ENCODE data around the gene HS3ST4. TPM values are rescaled to one million over a fixed set of nuclear protein-coding genes. Genes with fewer than 3 reads are reported as not detected.

Gene HS3ST4
- total and polyA plus RNA-seq, 8 donors: 0.58 to 1.7 (median 0.81) TPM; not detected in 3

DNA sequence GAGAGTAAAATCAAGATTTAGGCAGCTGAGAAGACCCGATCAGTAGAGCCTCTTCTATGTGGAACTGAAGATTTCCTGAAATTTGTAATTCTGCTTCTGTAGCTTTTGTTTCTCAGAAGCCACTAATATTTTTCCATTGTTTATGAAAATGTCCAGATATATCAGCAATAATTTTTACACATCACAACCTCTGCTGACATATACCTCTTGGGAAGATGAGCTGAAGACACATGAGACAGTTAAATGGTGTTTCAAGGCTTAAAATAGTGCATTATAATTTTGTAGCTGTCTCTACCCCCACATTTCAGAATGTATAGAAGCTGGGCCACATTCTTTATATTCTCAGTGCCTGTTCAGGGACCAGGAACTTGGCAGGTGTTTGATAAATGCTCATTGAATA is 320.6 kb downstream of the HS3ST4 start:
- WGBS, 5 donors: 80 to 91% (median 89%) methylated on average over 1 of the region's 1 CpG
- Histone ChIP-seq H3K4me3 (no peak overlapping the region), H3K4me1 (no peaks in the 10 kb centered on the region), H3K36me3 (no peaks in the 10 kb centered on the region), H3K9me3 (peaks cover 0 to 16% (median 12%) of the 10 kb centered on the region in 4 donors), H3K27me3 (no peaks in the 10 kb centered on the region), H3K27ac (no peak overlapping the region)
- intact Hi-C loops (cut with DNase I; ENCODE audit: low total_unique reads): no loop called here
- TF ChIP-seq EP300 (IDR thresholded peaks at IDR 0.05): no peak
- TF ChIP-seq, protein P1, sequence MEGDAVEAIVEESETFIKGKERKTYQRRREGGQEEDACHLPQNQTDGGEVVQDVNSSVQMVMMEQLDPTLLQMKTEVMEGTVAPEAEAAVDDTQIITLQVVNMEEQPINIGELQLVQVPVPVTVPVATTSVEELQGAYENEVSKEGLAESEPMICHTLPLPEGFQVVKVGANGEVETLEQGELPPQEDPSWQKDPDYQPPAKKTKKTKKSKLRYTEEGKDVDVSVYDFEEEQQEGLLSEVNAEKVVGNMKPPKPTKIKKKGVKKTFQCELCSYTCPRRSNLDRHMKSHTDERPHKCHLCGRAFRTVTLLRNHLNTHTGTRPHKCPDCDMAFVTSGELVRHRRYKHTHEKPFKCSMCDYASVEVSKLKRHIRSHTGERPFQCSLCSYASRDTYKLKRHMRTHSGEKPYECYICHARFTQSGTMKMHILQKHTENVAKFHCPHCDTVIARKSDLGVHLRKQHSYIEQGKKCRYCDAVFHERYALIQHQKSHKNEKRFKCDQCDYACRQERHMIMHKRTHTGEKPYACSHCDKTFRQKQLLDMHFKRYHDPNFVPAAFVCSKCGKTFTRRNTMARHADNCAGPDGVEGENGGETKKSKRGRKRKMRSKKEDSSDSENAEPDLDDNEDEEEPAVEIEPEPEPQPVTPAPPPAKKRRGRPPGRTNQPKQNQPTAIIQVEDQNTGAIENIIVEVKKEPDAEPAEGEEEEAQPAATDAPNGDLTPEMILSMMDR (IDR thresholded peaks at IDR 0.05): no peak
- TF ChIP-seq POLR2A (IDR thresholded peaks at IDR 0.05): no peak
- no peak for TF ChIP-seq POLR2AphosphoS5 (IDR thresholded peaks at IDR 0.05)
- no peak for DNase-seq

DNA sequence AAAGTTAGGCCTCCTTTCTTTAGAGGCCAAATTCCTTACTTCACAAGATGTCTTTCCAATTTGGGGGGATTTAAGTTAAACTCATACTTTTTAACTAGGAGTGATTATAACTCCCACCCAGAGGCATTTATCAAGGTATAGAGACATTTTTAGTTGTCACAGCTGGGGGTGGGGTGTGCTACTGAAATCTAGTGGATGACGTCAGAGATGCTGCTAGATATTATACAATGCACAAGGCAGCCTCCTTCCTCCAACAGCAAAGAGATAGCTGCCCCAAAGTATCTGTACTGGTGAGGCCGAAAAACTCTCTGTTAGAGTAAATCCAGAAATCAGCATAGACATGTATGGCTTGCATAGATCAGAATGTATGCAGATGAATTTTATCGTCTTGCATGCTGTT is 324.0 kb downstream of the HS3ST4 start:
- Histone ChIP-seq H3K36me3 (no peaks in the 10 kb centered on the region), H3K27me3 (no peaks in the 10 kb centered on the region), H3K4me1 (no peaks in the 10 kb centered on the region), H3K4me3 (no peak overlapping the region), H3K9me3 (peaks cover 0 to 18% (median 13%) of the 10 kb centered on the region in 4 donors), H3K27ac (no peak overlapping the region)
- 51 to 89% (median 82%) methylated on average over 3 of the region's 3 CpGs for WGBS, 5 donors
- intact Hi-C loops (cut with DNase I; ENCODE audit: low total_unique reads): no loop called here
- DNase-seq: no peak
- no peak for TF ChIP-seq EP300 (IDR thresholded peaks at IDR 0.05)
- no peak for TF ChIP-seq POLR2AphosphoS5 (IDR thresholded peaks at IDR 0.05)
- TF ChIP-seq, protein P1 (IDR thresholded peaks at IDR 0.05): no peak
- TF ChIP-seq POLR2A (IDR thresholded peaks at IDR 0.05): no peak

DNA sequence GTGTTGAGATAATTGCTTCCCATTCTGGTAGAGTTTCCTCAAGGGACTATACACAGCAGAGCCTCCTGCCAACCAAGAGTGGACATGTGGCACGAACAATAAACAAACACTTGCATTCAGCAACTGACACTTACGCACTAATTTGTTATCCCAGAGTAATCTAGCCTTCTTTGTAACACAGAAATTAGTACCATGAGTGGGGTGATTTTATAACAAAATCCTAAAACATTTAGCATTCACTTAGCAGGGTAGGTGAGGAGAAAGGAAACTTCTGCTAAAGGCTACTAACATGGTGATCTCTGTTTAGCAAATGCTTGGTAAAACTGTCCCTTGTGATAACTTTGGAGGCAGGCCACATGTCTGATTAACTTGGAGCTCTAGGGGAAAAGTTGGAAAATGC is 325.2 kb downstream of the HS3ST4 start:
- Histone ChIP-seq H3K4me1 (no peaks in the 10 kb centered on the region), H3K27ac (no peak overlapping the region), H3K4me3 (no peak overlapping the region), H3K36me3 (no peaks in the 10 kb centered on the region), H3K9me3 (peaks cover 0 to 18% (median 13%) of the 10 kb centered on the region in 4 donors), H3K27me3 (no peaks in the 10 kb centered on the region)
- intact Hi-C loops (cut with DNase I; ENCODE audit: low total_unique reads): no loop called here
- DNase-seq: no peak
- 26 to 65% (median 55%) methylated on average over 2 of the region's 2 CpGs for WGBS, 5 donors
- TF ChIP-seq EP300 (IDR thresholded peaks at IDR 0.05) (no peak), POLR2AphosphoS5 (IDR thresholded peaks at IDR 0.05) (no peak), POLR2A (IDR thresholded peaks at IDR 0.05) (no peak)
- TF ChIP-seq, protein P1 (IDR thresholded peaks at IDR 0.05): no peak

DNA sequence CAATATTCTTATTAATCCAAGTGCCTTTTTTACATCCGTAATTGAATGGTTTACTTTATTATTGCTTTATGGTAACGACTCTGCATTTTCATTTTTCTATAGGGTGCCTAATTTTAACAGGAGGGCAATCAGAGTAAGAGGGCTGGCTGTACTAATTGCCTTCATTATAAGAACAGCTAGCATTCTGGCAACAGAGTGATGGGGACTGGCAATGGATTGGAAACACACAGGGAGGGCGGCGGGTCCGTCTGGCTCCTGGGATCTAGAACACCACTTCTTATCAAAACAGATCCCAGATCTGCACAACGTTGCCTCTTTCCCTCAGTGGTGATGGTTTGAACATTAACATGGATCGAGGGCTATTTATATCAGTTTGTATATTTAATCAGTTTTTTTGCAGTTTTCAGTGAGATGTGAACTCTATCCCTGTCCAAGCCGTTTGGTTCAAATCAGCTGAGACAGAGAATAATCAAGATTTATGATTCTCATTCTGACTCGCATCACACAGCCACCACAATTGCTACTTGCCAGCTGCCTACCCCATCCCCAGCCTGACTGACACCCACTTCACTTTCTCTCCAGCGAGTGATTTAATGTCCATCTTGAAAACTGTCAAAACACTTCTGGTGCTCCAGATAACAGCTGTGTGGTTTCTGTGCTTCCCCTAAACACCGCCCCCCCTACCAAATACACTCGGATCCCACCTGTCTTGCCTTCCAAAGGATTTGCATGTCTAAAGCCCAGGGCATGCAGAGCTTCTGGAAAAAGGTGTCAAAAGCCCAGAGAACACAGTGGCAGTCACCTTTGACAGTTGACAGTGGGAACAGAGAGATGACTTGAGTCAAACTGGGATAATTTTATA is 327.9 kb downstream of the HS3ST4 start:
- WGBS, 5 donors: 31 to 46% (median 41%) methylated on average over 12 of the region's 12 CpGs
- H3K36me3 ChIP-seq: no peaks in the 10 kb centered on the region
- no peak overlapping the region for H3K27ac ChIP-seq
- H3K9me3 ChIP-seq: peaks cover 0 to 15% (median 11%) of the 10 kb centered on the region in 4 donors
- DNase-seq: no peak
- intact Hi-C loops (cut with DNase I; ENCODE audit: low total_unique reads): no loop called here
- no peaks in the 10 kb centered on the region for H3K27me3 ChIP-seq
- no peaks in the 10 kb centered on the region for H3K4me1 ChIP-seq
- no peak overlapping the region for H3K4me3 ChIP-seq
- TF ChIP-seq, protein P1 (IDR thresholded peaks at IDR 0.05): no peak
- no peak for TF ChIP-seq POLR2AphosphoS5 (IDR thresholded peaks at IDR 0.05)
- no peak for TF ChIP-seq EP300 (IDR thresholded peaks at IDR 0.05)
- no peak for TF ChIP-seq POLR2A (IDR thresholded peaks at IDR 0.05)

Measured in stomach (tissue), 9 donors.